GM21390 (cell line): Measurements from ENCODE around the gene LPP.
A peak's percentile ranks its signal among the peaks of the same experiment; 100 is the strongest.

Experiments
- ATAC-seq: cut with Tn5 transposase; IDR thresholded peaks from one replicate; pipeline ENCODE4 v1.9.1; 2021; ENCODE audit not compliant: unreplicated experiment

LPP gene

DNA sequence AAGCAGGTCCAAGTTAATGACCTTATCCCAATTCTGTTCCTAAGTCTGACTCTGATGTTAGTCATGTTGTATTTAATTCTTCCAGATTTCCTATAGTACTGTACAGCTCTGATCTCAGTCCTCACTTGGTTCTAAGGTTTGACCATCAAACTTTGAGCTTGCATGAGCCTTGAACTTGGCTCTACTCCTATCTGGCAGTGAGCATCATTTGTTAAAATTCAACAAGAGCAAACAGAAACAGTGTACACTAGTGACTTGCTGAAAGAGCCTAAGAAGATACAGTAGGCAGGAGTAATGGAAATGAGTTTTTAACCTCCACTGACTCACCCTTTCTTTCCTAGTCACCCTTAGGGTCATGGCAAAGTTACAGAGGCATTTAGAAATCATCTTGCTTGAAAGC is 566.7 kb downstream of the LPP start:
- ATAC-seq: no peak

DNA sequence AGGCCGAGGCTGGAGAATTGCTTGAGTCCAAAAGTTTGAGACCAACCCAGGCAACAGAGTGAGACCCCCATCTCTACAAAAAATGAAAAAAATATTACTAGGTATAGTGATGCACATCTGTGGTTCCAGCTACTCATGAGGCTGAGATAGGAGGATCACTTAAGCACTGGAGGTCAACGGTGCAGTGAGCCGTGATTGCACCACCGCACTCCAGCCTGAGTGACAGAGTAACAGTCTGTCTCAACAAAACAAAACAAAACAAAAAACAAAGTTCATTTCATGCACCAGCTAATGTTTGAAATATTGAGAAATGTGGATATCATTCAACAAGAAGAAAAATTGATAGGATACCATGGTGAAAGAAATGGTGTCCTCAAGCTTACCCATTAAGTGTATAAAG is 567.4 kb downstream of the LPP start:
- no peak for ATAC-seq

DNA sequence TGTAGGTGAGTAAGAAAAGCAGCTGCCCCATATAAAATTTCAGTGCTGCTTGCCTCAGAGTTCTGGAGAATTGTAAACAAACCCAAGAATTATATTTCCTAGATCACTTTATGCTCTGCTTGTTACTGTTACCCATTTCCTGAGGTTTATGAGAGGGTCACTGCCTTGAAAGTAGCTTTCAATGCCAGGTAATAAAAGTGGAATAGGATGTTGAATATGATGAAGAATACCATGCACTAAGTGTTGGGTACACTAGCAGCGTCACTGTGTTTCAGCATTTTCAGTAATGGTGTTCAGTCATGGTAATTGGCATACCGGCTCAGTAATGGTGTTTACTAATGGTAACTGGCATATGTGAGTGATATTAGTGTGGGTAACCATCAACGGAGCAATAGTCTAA is 568.0 kb downstream of the LPP start:
- no peak for ATAC-seq

DNA sequence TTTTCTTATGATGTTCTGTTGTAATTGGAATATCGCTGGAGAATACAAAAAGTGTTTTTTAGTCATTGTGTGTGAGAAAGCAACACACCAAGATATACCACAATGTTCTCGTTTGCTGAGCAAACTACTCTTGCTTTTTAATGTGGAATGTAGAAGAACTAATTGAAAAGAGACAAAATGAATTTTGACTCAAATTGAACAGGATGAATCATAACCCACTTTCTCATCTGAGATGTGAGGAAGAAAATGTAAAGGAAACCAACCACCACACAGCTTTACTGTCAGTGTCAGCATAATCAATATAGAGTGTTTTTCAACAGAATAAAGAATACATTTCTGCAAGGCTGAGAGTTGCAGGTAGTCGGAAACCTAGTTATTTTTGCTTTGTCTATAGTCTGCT is 569.0 kb downstream of the LPP start:
- ATAC-seq: no peak

DNA sequence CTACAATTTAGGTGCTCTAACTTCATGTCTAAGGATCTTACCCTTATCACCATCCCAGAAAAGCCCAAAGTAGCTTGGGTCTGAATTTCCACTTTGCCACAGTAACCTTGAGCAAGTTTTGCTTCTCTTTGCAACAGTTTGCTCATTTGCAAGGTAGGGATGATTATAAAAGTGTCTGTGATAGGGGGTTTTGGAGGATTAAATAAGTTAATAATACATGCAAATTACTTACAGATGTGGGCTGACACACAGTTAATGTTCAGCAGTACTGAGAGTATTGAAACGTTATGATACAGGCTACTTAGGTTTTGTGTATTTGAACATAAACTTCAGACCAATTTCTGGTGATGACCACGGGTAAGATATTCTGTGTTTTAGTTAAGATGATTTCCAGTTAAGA is 573.1 kb downstream of the LPP start:
- no peak for ATAC-seq

DNA sequence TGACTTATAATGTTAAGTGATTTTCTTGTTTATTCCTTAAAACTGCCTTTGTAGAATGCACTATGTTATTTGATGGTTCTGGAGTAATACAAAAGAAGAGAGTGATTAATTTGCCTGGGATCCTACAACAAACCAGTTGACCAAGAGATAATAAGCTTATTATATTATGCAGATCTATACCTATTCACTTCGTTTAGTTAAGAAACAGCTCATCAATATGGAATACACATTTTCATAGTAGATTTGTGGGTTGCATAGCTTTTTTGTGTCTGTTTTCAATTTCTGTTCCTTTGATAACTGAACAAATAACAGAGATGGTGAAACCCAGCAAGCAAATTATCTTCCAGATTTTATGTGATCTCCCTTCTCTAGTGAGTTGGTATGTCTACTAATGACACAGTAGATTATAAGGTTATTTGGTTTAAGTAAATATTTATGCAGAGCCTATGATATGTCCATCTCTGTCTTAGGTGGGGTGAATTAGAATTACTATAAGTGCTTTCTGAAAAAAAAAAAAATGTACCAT is 574.5 kb downstream of the LPP start:
- no peak for ATAC-seq

DNA sequence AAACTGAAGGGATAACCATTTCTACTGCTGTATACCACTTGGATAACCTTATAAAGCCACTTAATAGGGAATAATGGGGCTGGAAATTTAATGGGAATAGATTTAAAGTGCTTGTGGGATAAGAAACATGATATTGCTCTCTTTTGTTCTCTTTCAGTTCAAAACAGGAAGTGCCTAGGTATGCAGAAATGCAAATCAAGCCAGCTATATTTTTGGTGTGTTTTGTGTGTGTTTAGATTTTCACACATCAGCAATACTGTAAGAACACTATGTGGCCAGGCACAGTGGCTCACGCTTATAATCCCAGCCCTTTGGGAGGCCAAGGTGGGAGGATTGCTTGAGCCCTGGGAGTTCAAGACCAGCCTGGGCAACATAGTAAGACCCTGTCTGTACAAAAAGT is 575.5 kb downstream of the LPP start:
- no peak for ATAC-seq

DNA sequence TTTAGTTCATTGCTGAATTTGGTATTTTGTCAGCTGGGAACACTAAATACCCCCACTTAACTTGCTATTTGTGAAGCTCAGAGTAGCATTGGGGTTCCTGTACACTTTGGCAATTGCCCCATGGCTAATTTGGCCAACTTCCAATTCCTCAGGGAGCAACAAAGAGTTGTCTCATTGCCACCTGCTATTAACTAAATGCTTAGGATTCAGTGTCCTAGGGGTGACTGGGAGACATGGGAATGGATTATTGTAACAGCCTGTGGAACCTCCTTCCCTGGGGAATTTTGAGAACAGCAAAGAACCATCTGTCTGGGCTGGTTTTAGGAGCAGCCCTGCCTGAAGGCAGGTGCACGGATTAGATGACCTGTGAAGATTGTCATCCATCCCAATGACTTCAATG is 580.4 kb downstream of the LPP start:
- ATAC-seq: no peak

DNA sequence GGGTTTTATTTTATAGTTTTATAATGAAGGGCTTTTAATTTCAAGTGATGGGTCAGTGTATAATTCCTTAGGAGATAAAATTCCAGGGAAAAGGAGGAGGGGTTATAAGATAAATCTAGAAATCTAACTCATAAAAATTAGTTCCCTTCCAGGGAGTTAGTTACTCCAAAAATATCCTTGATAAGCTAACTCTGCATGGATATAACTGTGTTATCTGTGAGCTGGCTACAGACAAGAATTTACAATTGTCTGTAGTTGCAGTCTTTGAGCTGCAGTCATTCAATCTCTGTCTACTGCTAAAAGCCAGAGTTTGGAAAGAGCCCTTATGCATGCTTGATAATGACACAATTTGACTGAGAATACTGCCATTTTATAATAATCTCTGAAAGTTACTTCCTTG is 585.6 kb downstream of the LPP start:
- ATAC-seq: no peak

DNA sequence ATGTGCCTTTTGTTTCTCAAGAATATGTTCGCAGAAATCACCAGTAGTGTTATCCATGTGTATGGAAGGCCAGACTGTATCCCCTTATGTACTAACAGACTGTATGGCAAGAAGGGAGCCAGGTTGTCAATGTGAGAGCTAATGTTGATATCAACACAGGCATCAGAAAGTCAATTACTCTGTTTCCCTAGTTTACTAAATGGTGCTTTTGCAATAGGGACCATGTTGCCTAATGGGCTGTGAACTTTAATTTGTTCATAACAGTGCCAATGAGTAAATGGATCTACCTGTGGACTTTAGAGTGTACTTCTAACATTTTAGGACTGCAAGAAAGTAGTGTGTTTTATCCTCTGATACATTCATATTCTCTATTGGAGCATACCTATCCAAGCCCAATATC is 586.1 kb downstream of the LPP start:
- ATAC-seq: no peak

DNA sequence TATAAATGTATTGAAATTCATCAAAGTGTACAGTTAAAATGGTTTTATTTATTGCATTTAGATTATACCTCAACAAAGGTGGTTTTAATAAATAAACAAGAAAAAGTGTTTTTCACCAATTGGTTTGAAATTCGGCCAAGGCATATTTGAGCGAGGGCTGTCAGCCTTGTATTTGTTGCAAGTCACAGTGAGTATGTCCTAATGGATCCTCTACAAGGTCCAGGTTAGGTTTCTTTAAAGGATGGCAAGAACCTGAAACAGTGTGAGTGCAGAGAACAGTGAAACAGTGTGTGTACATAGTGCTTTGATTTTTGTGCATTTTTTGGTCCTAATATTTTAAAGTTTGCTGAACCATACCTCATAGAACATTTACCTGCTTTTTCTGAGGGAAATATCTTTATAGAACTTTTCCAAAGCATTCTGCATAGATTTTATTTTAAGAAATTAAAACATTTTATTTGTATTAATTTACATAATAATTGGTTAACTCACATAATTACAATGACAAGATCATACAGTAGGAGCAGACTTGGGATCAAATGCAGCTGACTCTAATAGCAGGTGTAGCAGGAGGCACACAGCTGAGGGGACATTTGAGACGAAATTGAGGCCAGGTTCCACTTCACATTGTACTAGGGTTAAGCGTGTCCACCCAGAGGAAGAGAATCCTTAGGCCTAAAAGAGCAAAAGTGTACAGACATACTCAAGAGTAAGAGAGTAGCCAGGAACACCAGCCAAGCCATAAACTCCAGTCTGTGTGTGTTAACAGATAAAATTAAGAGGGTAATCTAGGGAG is 589.0 kb downstream of the LPP start:
- ATAC-seq: no peak

DNA sequence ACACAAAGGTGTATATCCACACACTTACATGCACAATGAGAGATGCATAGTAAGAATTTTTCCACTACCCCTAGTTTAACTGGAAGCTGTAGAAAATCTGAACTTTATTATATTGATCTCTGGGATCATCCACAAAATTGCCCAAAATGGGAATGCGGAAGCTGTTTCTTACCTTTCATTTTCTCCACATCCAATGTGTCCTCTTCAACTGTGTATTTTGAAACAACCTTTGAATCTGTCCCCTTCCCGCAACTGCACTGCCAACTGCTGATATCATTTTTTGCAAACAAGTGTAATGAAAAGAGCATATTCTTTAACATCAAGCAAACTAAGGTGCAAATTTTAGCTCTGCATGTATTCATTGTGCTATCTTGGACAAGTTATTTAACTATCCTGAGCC is 590.2 kb downstream of the LPP start:
- ATAC-seq: no peak

DNA sequence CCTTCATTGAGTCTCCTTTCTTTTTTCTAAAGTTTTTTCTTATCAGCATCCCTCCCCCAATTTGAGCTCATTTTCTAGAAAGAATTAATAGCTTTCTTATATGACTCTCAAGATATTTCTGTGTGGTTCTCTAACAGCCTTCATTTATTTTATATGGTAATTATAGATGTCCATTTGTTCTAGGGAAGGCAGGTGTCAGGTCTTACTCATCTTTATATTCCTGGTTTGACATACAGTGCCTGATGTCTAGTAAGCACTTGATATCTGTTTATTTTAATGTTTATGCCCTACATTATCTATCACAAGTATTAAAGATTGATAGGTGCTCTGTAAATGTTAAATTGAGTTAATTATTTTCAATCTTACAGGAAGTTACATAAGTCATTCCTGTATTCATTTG is 591.1 kb downstream of the LPP start:
- no peak for ATAC-seq

DNA sequence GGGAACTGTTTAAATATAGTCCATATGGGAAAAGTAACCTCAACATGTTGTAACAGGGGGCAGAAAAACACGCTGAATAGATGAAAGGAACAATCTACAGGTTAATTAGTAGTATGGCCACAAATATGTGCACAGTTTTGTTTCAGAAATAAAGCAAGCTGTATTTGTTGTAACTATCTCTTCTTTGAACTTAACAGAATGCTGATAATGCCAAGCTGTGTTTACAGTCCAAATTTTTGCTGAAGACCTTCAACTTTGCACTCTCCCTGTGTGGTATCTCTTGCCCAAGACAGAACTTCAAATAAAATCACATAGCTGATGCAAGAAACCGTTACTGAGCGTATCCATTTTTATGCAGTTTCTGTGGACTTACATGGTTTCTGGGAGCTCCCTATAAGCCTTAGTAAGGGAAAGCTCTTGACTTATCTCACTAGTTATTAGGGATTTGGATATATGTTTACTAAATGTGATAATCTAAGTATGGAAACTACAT is 592.4 kb downstream of the LPP start:
- no peak for ATAC-seq

DNA sequence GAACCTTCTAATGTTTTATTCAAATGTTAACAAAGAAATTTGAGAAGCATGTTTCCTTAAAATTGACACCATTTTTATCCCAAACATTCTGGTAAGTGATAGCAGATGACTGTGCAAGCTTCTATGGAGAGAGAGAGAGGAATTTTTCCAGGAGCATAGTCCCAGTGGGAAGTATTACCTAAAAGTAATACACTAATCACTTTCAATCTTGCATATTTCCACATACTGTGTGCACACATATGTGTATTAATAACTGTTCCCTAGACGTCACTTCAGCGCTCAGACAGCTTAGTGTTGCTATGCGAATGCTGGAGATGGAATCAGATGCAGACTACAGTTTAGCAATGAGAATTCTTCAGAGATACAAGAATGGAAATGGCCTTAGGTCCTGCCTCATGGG is 593.5 kb downstream of the LPP start:
- no peak for ATAC-seq

DNA sequence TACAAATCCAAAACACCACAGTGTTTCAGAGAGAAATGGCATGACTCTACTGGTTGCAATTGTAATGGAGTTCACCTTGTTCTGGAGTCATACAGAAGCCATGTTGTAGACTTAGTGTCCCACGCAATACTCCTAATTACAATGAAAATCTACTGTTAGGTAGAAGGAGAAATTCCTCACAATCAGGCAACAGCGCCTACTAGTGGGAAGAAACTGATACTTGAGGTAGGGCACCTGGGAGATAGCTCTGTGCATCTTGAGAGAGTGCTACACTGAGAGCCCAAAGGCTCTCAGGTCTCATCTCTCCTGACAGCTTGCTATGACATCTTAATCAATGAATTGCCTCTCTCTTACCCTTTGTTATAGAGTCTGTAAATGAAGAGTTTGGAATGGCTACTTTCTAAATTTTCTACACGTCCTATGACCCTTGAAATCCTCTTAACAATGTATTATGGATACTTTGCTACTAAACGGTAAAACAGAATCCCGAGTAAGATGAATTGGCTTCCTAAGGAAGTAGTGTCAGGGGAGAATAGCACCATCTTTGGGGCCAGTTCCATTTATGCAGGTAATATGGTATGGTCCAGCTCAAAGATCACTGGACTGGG is 595.2 kb downstream of the LPP start:
- ATAC-seq: no peak

DNA sequence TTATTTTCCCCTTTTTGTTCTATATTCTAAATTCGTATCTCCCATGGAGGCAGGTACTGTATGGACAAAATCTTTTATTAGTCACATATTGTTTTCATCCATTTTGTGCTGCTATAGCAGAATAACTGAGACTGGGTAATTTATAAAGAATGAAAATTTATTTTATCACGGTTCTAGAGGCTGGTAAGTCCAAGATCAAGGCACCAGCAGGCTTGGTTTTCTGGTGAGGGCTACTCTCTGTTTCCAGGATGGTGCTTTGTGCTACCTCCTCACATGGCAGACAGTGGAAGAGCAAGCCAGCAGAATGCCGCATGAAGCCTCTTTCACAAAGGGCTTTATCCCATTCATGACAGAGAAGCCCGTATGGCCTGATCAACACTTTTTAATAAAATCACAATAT is 595.9 kb downstream of the LPP start:
- ATAC-seq: no peak

DNA sequence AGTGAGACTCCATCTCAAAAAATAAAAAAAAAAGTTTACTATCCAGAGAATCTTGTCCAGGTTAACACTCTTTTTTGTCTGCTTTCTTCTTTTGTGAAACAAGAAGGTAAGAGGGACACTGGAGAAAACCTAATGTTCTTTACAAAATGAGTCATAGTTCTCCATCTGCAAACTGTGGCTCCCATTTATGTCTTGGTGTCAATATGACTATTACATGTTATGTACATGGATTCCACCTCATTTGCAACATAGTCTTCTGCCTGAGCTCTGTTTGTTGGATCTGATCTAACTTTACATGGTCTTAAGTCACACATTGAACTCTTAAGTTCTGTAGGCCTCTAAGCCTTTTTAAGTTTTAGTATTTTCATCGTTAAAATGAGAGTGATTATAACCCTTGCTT is 596.7 kb downstream of the LPP start:
- ATAC-seq: no peak

DNA sequence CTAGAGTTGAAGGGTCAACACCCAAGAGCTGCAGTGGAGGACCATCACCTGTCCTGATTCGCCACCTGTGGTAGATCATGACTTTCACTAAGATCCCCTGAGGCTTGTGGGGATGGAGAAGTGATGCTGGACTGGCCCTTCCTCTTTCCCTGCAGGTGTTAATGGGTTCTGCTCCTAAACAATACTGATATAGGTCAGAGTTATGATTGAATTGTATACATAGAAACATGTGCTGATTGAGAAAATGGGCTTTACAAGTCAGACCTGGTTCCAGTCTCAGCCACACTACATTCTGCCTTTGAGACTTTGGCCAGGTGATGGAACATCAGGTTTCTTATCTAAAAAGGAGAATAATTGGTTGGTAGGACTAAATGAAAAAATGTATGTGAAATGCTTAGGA is 598.9 kb downstream of the LPP start:
- ATAC-seq: peak; percentile 43

DNA sequence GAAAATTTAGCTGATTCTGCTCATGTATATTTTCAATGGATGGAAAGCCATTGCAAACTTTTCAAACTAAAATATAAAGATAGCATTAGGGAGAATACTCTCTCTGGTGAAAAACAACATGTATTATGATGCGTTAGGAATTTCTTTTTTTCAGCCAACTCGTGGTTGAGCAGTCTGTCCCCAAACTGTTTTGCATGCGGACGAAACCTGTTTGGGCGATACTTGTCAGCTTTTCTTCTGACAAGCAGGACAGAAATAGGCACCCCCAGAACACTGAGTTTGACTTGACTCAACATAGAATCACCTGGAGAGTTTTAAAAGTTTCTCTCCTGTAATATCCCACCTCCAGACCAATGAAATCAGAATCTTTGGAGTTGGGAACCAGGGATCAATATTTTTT is 600.3 kb downstream of the LPP start:
- peak; percentile 56 for ATAC-seq

DNA sequence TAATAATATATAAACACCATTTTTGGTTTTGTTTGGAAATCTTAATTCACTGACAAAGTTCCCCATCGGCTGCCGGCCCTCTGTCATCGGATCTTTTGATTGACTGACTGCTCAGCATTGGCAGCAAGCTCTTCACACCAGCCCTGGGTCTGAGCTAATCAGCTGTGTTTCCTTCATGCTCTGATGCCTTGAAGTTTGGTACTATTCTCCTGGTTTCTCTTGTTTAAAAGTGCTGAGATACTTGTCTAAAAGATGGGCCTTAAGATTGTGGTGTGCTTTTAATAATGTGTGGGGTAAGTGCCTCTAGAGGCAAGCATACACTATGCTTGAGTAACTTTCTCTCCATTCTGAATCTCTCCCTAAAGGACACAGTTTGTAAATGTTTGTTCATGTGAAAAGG is 602.3 kb downstream of the LPP start:
- ATAC-seq: no peak

DNA sequence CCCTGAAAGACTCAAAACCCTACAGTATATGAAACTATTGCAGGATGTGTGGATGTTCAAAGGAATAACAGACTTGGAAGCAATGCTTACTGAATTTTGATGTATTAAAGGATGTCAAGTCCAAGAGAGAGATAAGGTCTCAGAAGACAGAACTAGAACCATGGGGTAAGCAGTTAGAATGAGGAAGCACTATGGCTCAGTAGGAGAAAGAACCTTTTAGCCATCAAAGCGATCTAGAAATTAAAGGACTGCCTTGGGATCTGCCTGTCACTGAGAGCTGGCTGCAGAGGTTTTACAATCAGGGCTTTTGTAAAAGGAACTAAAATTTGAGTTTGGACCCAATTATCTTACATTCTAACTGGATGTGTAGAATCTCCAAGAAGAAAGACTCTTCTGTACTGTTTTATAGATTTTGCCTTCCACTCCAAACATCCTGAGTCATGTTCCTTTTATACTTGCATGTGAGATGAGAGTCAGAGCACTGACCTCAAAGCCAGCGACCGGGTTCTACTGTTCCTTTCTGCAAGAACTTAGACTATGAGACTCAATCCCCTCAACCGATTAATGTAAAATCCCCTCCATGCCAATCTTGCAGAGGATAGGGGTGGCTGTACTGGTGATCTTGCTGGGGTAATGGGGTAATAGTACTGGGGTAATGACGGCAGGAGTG is 605.5 kb downstream of the LPP start:
- ATAC-seq: no peak
